Fibroblast of lung (primary cell): ENCODE measurements around the gene FAS. TPM values are rescaled to one million over a fixed set of nuclear protein-coding genes. Genes with fewer than 3 reads are reported as not detected.
A peak's percentile ranks its signal among the peaks of the same experiment; 100 is the strongest.

ENCODE experiments used
- DNase-seq, 2 donors: peaks; one replicate each; pipeline versions ENCODE4 v3.0.0 to v3.0.0-alpha.2; 2010; ENCODE audit warnings: low read depth in 2 of 2
- H2AFZ ChIP-seq: 2 replicates; pipeline ENCODE4 v1.5.1; 2012; ENCODE audit warnings: low read length, control low read depth, inconsistent platforms
- H3K27ac ChIP-seq: 2 replicates; pipeline ENCODE4 v1.5.1; 2011; ENCODE audit warnings: low read length, control low read depth; ENCODE audit not compliant: insufficient read depth
- H3K27me3 ChIP-seq: 2 replicates; pipeline ENCODE4 v1.5.1; 2011; ENCODE audit warnings: mild to moderate bottlenecking, low read length; ENCODE audit not compliant: control insufficient read depth, insufficient read depth
- H3K36me3 ChIP-seq: 2 replicates; pipeline ENCODE4 v1.5.1; 2011; ENCODE audit warnings: low read length; ENCODE audit not compliant: control insufficient read depth, insufficient read depth
- H3K4me1 ChIP-seq: 2 replicates; pipeline ENCODE4 v1.5.1; 2011; ENCODE audit warnings: low read length; ENCODE audit not compliant: control insufficient read depth, insufficient read depth; ENCODE audit errors: extremely low read depth
- H3K4me2 ChIP-seq: 2 replicates; pipeline ENCODE4 v1.5.1; 2011; ENCODE audit warnings: low read length, control low read depth; ENCODE audit not compliant: insufficient read depth; ENCODE audit errors: extremely low read depth
- H3K4me3 ChIP-seq, 4 experiments: fragments of 200-600 bp in 1 of 4; sonication (generic) in 1 of 4; replicated peaks in 1 of 4; 2 replicates each; pipeline ENCODE4 v1.5.1; 2011 to 2016; ENCODE audit warnings: low read length in 4 of 4, low read depth in 3 of 4, mild to moderate bottlenecking in 3 of 4, control low read depth in 2 of 4, inconsistent platforms in 1 of 4, mixed read lengths in 1 of 4; ENCODE audit not compliant: insufficient read depth in 1 of 4; ENCODE audit errors: control extremely low read depth in 1 of 4
- H3K79me2 ChIP-seq: 2 replicates; pipeline ENCODE4 v1.5.1; 2012; ENCODE audit warnings: mild to moderate bottlenecking, low read length, inconsistent platforms; ENCODE audit not compliant: control insufficient read depth, insufficient read depth
- H3K9ac ChIP-seq: 2 replicates; pipeline ENCODE4 v1.5.1; 2011; ENCODE audit warnings: mild to moderate bottlenecking, low read length, control low read depth; ENCODE audit not compliant: insufficient read depth
- H3K9me3 ChIP-seq: 2 replicates; pipeline ENCODE4 v1.5.1; 2012; ENCODE audit warnings: low read depth, low read length; ENCODE audit not compliant: control insufficient read depth, insufficient read depth
- H4K20me1 ChIP-seq: 2 replicates; pipeline ENCODE4 v1.5.1; 2011; ENCODE audit warnings: low read length; ENCODE audit not compliant: control insufficient read depth, insufficient read depth; ENCODE audit errors: extremely low read depth
- EZH2 ChIP-seq: IDR thresholded peaks from 2 replicates; pipeline ENCODE4 v1.5.1; 2012; ENCODE audit warnings: low read length, control low read depth, mild to moderate bottlenecking; ENCODE audit errors: missing control alignments
- polyA plus RNA-seq, 2 donors: library from polyadenylated mRNA; depleted of rRNA in 1 of 2; stranded (reverse) in 1 of 2; unstranded in 1 of 2; fragments of >200 nt; gene quantifications; 2 replicates each; pipeline ENCODE4 v1.2.1, GENCODE V29; 2011 to 2012; ENCODE audit warnings: missing spikeins in 1 of 2
- total RNA-seq: library from RNA; depleted of rRNA; stranded (reverse); fragments of >200 nt; gene quantifications from 2 replicates; pipeline ENCODE4 v1.2.1, GENCODE V29; 2014
- TF ChIP-seq, protein P1 (sequence below), 2 donors: IDR thresholded peaks in 1 of 2; conservative IDR thresholded peaks in 1 of 2; 1 replicate in 1 of 2; 2 replicates in 1 of 2; pipeline ENCODE4 v1.5.1; 2011 to 2012; ENCODE audit warnings: low read length in 2 of 2, control low read depth in 1 of 2, inconsistent platforms in 1 of 2, low read depth in 1 of 2, mild to moderate bottlenecking in 1 of 2

FAS gene
- total and polyA plus RNA-seq, 2 donors (not counting 1 experiment from before 2014, with no cell fraction given): 77.8 to 124 TPM

DNA sequence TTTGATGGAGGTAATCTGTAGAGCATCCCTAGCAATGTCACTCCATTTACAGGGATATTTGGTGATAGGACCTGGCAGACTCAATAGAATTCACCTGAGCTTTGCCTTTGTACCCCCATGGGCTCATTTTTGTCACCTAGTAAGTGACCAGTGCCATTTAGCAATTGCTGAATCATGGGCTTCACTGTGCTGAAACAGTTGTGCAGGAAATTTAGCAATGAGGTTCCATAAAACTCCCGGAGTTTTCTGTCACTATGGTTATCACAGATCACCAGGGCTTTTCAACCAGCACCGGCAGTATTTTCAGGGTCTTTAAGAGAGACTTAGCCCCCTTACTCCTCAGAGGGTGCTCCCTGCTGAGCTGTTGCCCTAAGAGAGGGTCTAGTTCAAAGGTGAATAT, 40.2 kb downstream of the FAS start:
- no peak overlapping the region for H3K4me3 ChIP-seq
- H3K4me2 ChIP-seq: no peak overlapping the region
- H3K9ac ChIP-seq: no peak overlapping the region
- peaks cover 11% of the 10 kb centered on the region for H3K4me1 ChIP-seq
- H3K27ac ChIP-seq: no peak overlapping the region
- H3K79me2 ChIP-seq: no peaks in the 10 kb centered on the region
- H3K27me3 ChIP-seq: no peaks in the 10 kb centered on the region
- no peaks in the 10 kb centered on the region for H4K20me1 ChIP-seq
- TF ChIP-seq, protein P1, sequence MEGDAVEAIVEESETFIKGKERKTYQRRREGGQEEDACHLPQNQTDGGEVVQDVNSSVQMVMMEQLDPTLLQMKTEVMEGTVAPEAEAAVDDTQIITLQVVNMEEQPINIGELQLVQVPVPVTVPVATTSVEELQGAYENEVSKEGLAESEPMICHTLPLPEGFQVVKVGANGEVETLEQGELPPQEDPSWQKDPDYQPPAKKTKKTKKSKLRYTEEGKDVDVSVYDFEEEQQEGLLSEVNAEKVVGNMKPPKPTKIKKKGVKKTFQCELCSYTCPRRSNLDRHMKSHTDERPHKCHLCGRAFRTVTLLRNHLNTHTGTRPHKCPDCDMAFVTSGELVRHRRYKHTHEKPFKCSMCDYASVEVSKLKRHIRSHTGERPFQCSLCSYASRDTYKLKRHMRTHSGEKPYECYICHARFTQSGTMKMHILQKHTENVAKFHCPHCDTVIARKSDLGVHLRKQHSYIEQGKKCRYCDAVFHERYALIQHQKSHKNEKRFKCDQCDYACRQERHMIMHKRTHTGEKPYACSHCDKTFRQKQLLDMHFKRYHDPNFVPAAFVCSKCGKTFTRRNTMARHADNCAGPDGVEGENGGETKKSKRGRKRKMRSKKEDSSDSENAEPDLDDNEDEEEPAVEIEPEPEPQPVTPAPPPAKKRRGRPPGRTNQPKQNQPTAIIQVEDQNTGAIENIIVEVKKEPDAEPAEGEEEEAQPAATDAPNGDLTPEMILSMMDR (conservative IDR thresholded peaks at IDR 0.05 in 1 of 2, IDR thresholded peaks at IDR 0.05 in 1 of 2; ENCODE audit: low read depth in 1 of 2, low read length in 2 of 2): no peak
- no peak for TF ChIP-seq EZH2
- no peaks in the 10 kb centered on the region for H3K36me3 ChIP-seq
- H2AFZ ChIP-seq: no peak overlapping the region
- no peaks in the 10 kb centered on the region for H3K9me3 ChIP-seq
- no peak for DNase-seq

GRCh38 chr10:89032141-89032891, 41.7 kb downstream of the FAS start:
- Histone ChIP-seq H3K79me2 (no peaks in the 10 kb centered on the region), H3K27ac (no peak overlapping the region), H3K4me3 (no peak overlapping the region), H4K20me1 (no peaks in the 10 kb centered on the region), H3K4me1 (peaks cover 11% of the 10 kb centered on the region), H3K9ac (no peak overlapping the region), H3K27me3 (no peaks in the 10 kb centered on the region), H3K36me3 (no peaks in the 10 kb centered on the region), H2AFZ (no peak overlapping the region), H3K9me3 (no peaks in the 10 kb centered on the region), H3K4me2 (peak overlapping the region; percentile 48)
- no peak for TF ChIP-seq EZH2
- TF ChIP-seq, protein P1 (conservative IDR thresholded peaks at IDR 0.05 in 1 of 2, IDR thresholded peaks at IDR 0.05 in 1 of 2; ENCODE audit: low read depth in 1 of 2, low read length in 2 of 2): no peak
- DNase-seq: peak; percentile 69 to 86

GRCh38 chr10:89035461-89035860, 44.9 kb downstream of the FAS start:
- Histone ChIP-seq H3K9me3 (no peaks in the 10 kb centered on the region), H4K20me1 (no peaks in the 10 kb centered on the region), H3K27ac (no peak overlapping the region), H3K4me3 (no peak overlapping the region), H3K36me3 (no peaks in the 10 kb centered on the region), H3K4me2 (no peak overlapping the region), H2AFZ (no peak overlapping the region), H3K4me1 (peaks cover 11% of the 10 kb centered on the region), H3K27me3 (no peaks in the 10 kb centered on the region), H3K9ac (no peak overlapping the region), H3K79me2 (no peaks in the 10 kb centered on the region)
- no peak for DNase-seq
- TF ChIP-seq, protein P1 (conservative IDR thresholded peaks at IDR 0.05 in 1 of 2, IDR thresholded peaks at IDR 0.05 in 1 of 2; ENCODE audit: low read depth in 1 of 2, low read length in 2 of 2): no peak
- TF ChIP-seq EZH2: no peak
